OCI-LY3 (cell line): ENCODE data around the gene PPFIA2.

Source experiments
- EZH2phosphoT487 ChIP-seq: fragments of 200-600 bp; shearing (Covaris generic); IDR thresholded peaks from 2 replicates; pipeline ENCODE4 v1.6.1; 2018; ENCODE audit warnings: antibody characterized with exemption, mixed run types, low read depth
- TF ChIP-seq, protein P1 (sequence below): fragments of 200-600, 300-600 bp; sonication (generic); IDR thresholded peaks from 2 replicates; pipeline ENCODE4 v1.5.1; 2014; ENCODE audit warnings: antibody characterized with exemption, low read length, low read depth

DNA sequence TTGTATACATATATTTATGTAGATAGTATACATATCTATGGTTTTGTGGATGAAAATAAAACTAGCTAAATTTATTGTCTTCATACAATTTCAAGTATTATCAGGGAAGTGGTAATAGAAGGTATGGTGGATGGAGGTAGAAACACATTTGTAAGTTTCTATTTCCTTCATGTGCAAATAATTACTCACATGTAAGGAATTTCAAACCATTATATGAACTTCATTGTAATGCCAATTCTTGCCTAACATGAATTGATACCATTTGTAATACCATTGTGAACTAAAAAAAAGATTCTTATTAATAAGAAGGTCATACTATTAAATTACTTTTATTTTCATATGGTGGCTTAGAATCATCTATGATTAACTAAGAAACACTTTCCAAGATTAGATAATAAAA is 20.1 kb upstream of the PPFIA2 start:
- TF ChIP-seq, protein P1, sequence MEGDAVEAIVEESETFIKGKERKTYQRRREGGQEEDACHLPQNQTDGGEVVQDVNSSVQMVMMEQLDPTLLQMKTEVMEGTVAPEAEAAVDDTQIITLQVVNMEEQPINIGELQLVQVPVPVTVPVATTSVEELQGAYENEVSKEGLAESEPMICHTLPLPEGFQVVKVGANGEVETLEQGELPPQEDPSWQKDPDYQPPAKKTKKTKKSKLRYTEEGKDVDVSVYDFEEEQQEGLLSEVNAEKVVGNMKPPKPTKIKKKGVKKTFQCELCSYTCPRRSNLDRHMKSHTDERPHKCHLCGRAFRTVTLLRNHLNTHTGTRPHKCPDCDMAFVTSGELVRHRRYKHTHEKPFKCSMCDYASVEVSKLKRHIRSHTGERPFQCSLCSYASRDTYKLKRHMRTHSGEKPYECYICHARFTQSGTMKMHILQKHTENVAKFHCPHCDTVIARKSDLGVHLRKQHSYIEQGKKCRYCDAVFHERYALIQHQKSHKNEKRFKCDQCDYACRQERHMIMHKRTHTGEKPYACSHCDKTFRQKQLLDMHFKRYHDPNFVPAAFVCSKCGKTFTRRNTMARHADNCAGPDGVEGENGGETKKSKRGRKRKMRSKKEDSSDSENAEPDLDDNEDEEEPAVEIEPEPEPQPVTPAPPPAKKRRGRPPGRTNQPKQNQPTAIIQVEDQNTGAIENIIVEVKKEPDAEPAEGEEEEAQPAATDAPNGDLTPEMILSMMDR: no peak
- TF ChIP-seq EZH2phosphoT487: no peak
